Measurements from ENCODE around the gene PPP2R2D.

PPP2R2D gene

GRCh38 chr10:131954356-131954965, 53.7 kb downstream of the PPP2R2D start:
- no peak for DNase-seq

GRCh38 chr10:131955591-131956340, 55.0 kb downstream of the PPP2R2D start:
- no peak for DNase-seq

DNA sequence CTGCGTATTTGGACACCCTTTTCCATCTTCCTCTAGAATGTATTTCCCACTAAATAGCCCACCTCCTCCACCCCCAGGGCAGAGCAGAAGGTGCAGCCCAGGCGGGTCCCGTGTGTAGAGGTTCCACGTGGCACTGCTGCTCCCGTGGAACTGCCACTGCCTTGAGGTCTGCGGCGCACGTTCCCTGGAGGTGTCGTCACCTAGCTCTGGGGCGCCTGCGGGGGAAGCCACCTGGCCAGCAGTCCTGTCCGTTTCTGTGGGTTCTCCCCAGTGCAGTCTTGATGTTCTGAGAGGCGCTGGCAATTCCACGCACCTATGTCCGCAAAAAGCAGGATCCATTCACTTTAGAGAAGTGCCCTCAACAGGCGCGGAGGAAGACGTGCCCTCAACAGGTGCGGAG, 59.0 kb downstream of the PPP2R2D start:
- no peak for DNase-seq

- DNase-seq, result no peak
Observed at GRCh38 chr10:131960631-131961046, 59.8 kb downstream of the PPP2R2D start.

- DNase-seq, result no peak
Observed at GRCh38 chr10:131961047-131961776, 60.4 kb downstream of the PPP2R2D start.

DNA sequence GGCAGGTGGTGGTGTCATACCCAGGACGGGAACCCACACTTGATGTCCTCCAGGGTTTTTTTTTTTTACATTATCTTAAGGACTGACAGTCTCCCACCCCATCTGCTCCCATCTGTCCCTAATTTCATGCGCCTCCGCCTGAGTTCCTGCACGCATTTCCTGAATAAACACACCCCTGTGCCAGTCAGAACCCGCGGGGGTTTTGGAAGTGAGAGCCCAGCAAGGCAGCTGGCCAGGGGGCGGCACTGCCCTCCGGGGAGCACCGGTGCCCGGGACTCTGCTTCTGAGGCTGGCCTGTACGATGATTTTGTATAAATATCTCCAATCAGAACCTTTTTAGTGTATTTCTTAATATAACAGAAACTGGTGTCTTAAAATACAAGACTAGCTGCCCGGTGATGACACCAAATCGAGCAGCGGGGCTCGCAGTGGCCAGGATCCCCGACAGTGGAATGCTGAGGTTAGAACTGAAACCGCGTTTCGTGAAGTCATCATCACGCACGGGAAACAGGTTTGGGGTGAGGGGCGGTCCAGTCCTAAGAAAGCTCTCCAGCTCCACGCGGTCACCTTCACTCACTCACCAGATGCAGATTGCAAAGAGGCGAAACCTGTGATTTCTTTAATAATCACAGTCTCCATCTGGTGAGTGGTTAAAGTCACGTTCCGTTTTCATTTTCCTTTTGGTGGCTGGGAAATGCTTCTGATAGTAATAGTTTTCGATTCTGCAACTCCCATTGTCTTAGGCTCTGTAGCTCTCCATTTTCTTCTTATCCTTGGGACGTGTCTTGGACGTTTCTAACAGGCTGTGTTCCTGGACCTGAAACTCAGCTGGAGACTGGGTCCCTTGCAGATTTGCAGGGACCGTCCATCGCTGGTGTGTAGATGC, 61.2 kb downstream of the PPP2R2D start:
- no peak for DNase-seq

GRCh38 chr10:131963350-131963749, 62.5 kb downstream of the PPP2R2D start:
- no peak for DNase-seq

- no peak for DNase-seq
Observed at GRCh38 chr10:131963811-131964210, 63.0 kb downstream of the PPP2R2D start.

DNA sequence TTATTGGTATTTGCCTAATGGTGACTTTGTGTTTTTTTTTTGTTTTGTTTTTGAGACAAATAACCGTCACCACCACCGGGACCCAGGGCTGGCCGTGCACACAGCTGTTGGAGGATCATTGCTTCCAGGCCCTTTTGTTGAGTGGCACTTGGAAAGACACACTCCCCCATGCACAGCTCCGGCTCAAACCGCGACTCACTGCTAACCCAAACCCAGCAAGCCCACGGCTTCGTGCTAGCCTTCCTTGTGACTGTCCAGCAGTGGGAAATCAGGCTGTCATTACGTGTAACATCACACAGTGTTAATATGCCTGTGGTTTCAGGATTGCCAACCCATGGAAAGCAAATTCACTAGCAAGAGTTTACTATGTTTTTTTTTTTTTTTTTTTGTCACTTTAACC, 63.5 kb downstream of the PPP2R2D start:
- no peak for DNase-seq

- DNase-seq, result peak; percentile 14
Observed at GRCh38 chr10:131968949-131969348, 68.1 kb downstream of the PPP2R2D start.

DNA sequence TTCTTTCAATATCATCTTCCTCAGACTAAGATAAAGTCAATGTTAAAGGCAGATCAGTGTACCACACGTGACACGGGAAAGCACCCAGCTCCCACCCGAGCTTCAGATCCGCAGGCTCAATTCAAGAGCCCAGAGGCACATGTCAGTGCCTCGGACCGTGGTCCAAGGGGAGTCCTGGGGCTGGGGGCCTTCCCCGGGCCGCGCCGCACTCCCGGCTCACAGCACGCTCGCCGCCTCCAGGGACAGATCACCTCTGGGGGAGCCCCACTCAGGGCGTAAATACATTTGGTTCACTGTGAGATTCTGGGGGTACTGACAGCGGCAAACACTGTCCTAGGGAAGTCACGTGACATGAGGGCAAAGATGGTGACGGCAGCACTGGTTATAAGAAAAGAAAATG, 70.1 kb downstream of the PPP2R2D start:
- DNase-seq, result peak; percentile 5

DNA sequence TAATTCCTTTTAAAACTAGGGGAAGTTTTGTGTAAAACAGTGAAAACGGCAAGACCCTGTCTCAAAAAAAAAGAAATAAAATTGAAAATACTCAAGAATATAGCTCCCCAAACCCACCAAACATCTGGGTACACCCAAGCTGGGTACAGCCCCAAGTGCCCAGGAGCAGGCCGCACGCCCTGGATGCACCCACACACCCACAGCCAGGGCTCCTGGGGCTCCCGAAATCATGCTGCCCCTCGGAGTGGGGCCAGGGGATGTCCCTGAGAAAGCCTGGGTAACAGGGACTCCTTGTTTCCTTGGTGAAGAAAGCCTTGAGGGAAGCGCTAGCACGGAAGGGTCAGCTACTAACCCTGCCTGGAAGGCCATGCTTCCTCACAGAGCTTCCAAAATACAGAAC, 70.8 kb downstream of the PPP2R2D start:
- peak; percentile 7 for DNase-seq

GRCh38 chr10:131972474-131973071, 71.8 kb downstream of the PPP2R2D start:
- peak; percentile 26 for DNase-seq

DNA sequence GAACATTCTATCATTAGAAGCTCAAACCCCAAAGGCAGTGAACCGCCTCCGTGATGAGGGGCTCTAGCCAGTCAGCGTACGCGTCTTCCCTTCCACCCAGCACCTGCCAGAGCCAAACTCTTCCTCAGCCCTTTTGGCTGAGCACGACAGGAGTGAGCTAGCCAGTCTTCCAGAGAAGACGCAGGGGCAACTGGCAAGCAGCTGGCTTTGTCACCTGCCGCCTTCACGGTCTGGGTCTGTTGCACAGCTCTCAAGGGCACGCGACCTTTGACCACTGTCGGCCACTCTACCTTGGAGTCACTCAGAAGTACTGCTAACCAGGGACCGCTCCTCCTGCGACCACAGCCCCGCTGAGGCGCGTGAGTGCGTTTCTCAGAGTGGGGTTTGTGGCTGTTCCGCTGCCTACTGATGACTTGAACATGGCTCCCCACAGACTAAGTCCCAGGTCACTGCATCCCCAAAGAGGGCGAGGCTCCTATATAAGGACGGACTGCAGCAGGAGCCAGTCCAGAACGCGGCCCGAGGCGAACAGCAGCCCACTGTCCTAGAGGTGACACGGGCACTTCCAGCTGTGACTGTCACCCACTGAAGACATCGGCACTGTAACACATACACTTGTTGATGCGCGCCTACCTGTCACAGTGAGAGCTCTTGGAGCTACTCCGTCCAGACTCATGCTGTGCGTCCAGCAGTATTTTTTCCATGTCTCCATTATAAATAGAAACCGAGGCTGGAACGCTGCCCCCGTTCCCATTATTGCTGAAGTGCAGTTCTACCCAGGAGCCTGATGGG, 72.5 kb downstream of the PPP2R2D start:
- DNase-seq, result peak; percentile 11

DNA sequence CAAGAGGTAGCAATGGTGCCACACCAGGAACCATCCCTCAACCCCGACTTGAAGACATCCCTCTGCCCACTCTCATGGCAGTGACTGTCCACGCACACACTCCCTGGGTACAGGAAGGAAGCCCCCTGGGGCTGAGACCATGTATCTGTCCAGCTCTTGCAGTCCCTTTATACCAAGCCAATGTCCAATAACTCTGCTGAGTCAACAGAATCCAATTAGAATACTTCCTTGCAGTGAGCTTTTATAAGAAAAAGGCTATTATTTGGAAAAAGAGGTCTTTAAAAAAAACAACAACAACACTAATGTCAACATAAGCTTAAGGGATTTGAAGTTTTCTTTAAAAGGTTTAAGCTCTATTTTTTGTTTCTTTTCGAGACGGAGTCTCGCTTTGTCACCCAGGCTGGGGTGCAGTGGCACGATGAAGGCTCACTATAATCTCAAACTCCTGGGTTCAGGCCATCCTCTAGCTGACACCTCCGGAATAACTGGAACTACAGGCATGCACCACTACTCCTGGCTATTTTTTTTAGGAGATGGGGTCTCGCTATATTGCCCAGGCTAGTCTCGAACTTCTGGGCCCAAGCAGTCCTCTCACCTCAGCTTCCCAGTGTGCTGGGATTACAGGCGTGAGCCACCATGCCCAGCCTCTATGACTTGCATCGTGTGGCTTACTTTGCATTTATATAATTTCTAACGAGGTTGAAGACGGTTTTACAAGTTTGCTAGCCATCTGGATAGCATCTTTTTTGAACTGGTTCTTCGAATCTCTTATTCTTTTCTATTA, 73.4 kb downstream of the PPP2R2D start:
- DNase-seq, result peak; percentile 1

- DNase-seq, result no peak
Observed at GRCh38 chr10:131975003-131975402, 74.2 kb downstream of the PPP2R2D start.

DNA sequence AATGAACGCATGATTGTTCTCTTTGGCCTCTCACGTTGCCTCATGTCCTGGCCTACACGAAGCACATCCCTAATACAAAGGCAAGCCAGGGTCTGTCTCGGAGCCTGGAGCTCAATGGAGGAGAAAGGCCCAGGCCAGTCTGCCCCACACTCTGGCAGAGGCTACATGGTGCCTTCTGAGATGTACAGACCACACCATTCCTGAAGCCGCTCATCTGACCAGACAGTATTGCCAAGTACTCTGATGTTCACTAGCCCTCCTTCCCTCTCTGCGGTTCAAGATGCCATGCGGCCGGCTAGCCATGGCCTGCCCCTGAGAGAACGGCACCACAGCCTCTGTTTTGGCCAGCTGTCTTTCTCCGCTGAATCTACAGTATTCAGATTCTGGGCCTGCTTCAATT, 75.0 kb downstream of the PPP2R2D start:
- DNase-seq, result peak; percentile 0

GRCh38 chr10:131977323-131978096, 76.7 kb downstream of the PPP2R2D start:
- DNase-seq, result no peak

GRCh38 chr10:131978366-131978765, 77.6 kb downstream of the PPP2R2D start:
- peak; percentile 5 for DNase-seq

- no peak for DNase-seq
Observed at GRCh38 chr10:131978851-131979250, 78.0 kb downstream of the PPP2R2D start.
